Measurements from ENCODE around the gene SNTA1.

The SNTA1 gene

GRCh38 chr20:33482581-33482980, 39.0 kb upstream of the SNTA1 start:
- Histone ChIP-seq H3K9ac (ENCODE audit: insufficient read length) (no peak overlapping the region), H3K36me3 (ENCODE audit: insufficient read depth, low read length) (no peaks in the 10 kb centered on the region), H3K27ac (no peak overlapping the region), H3K9me3 (ENCODE audit: low read depth, low read length) (no peaks in the 10 kb centered on the region), H3K4me3 (no peak overlapping the region)
- TF ChIP-seq POLR2AphosphoS5 (IDR thresholded peaks at IDR 0.05; ENCODE audit: borderline replicate concordance, low read depth, low read length) (no peak), EZH2 (IDR thresholded peaks at IDR 0.05) (no peak), FOXP2 (optimal IDR thresholded peaks at IDR 0.05; ENCODE audit: control extremely low read depth, extremely low read length, insufficient read depth) (no peak)
- no peak for DNase-seq (ENCODE audit: low read depth, low spot score)

GRCh38 chr20:33481431-33481941, 37.9 kb upstream of the SNTA1 start:
- H3K4me3 ChIP-seq: no peak overlapping the region
- no peak overlapping the region for H3K9ac ChIP-seq (ENCODE audit: insufficient read length)
- H3K9me3 ChIP-seq (ENCODE audit: low read depth, low read length): no peaks in the 10 kb centered on the region
- no peak for DNase-seq (ENCODE audit: low read depth, low spot score)
- no peak for TF ChIP-seq POLR2AphosphoS5 (IDR thresholded peaks at IDR 0.05; ENCODE audit: borderline replicate concordance, low read depth, low read length)
- TF ChIP-seq FOXP2 (optimal IDR thresholded peaks at IDR 0.05; ENCODE audit: control extremely low read depth, extremely low read length, insufficient read depth): no peak
- TF ChIP-seq EZH2 (IDR thresholded peaks at IDR 0.05): no peak
- no peaks in the 10 kb centered on the region for H3K36me3 ChIP-seq (ENCODE audit: insufficient read depth, low read length)
- H3K27ac ChIP-seq: no peak overlapping the region

GRCh38 chr20:33480048-33480447, 36.5 kb upstream of the SNTA1 start:
- no peaks in the 10 kb centered on the region for H3K9me3 ChIP-seq (ENCODE audit: low read depth, low read length)
- H3K27ac ChIP-seq: no peak overlapping the region
- no peak overlapping the region for H3K4me3 ChIP-seq
- TF ChIP-seq POLR2AphosphoS5 (IDR thresholded peaks at IDR 0.05; ENCODE audit: borderline replicate concordance, low read depth, low read length) (no peak), EZH2 (IDR thresholded peaks at IDR 0.05) (no peak), FOXP2 (optimal IDR thresholded peaks at IDR 0.05; ENCODE audit: control extremely low read depth, extremely low read length, insufficient read depth) (no peak)
- H3K9ac ChIP-seq (ENCODE audit: insufficient read length): no peak overlapping the region
- DNase-seq (ENCODE audit: low read depth, low spot score): no peak
- no peaks in the 10 kb centered on the region for H3K36me3 ChIP-seq (ENCODE audit: insufficient read depth, low read length)

- H3K9ac ChIP-seq (ENCODE audit: insufficient read length): no peak overlapping the region
- no peak for DNase-seq (ENCODE audit: low read depth, low spot score)
Measured at GRCh38 chr20:33477386-33478234, 34.0 kb upstream of the SNTA1 start.

GRCh38 chr20:33475381-33476152, 32.0 kb upstream of the SNTA1 start:
- TF ChIP-seq POLR2AphosphoS5 (IDR thresholded peaks at IDR 0.05; ENCODE audit: borderline replicate concordance, low read depth, low read length): no peak
- no peak for TF ChIP-seq FOXP2 (optimal IDR thresholded peaks at IDR 0.05; ENCODE audit: control extremely low read depth, extremely low read length, insufficient read depth)
- TF ChIP-seq EZH2 (IDR thresholded peaks at IDR 0.05): no peak
- no peak for DNase-seq (ENCODE audit: low read depth, low spot score)

More at GRCh38 chr20:33477386-33478234, 34.0 kb upstream of the SNTA1 start:
- Histone ChIP-seq H3K9me3 (ENCODE audit: low read depth, low read length) (no peaks in the 10 kb centered on the region), H3K4me3 (no peak overlapping the region), H3K36me3 (ENCODE audit: insufficient read depth, low read length) (no peaks in the 10 kb centered on the region), H3K27ac (no peak overlapping the region)
- no peak for TF ChIP-seq EZH2 (IDR thresholded peaks at IDR 0.05)
- no peak for TF ChIP-seq FOXP2 (optimal IDR thresholded peaks at IDR 0.05; ENCODE audit: control extremely low read depth, extremely low read length, insufficient read depth)
- TF ChIP-seq POLR2AphosphoS5 (IDR thresholded peaks at IDR 0.05; ENCODE audit: borderline replicate concordance, low read depth, low read length): no peak

GRCh38 chr20:33474963-33475362, 31.4 kb upstream of the SNTA1 start:
- TF ChIP-seq POLR2AphosphoS5 (IDR thresholded peaks at IDR 0.05; ENCODE audit: borderline replicate concordance, low read depth, low read length) (no peak), EZH2 (IDR thresholded peaks at IDR 0.05) (no peak), FOXP2 (optimal IDR thresholded peaks at IDR 0.05; ENCODE audit: control extremely low read depth, extremely low read length, insufficient read depth) (no peak)
- no peak overlapping the region for H3K9ac ChIP-seq (ENCODE audit: insufficient read length)
- no peak for DNase-seq (ENCODE audit: low read depth, low spot score)

More at GRCh38 chr20:33475381-33476152, 32.0 kb upstream of the SNTA1 start:
- no peak overlapping the region for H3K27ac ChIP-seq
- H3K9me3 ChIP-seq (ENCODE audit: low read depth, low read length): no peaks in the 10 kb centered on the region
- H3K4me3 ChIP-seq: no peak overlapping the region
- no peak overlapping the region for H3K9ac ChIP-seq (ENCODE audit: insufficient read length)
- no peaks in the 10 kb centered on the region for H3K36me3 ChIP-seq (ENCODE audit: insufficient read depth, low read length)

GRCh38 chr20:33474097-33474873, 30.7 kb upstream of the SNTA1 start:
- no peaks in the 10 kb centered on the region for H3K9me3 ChIP-seq (ENCODE audit: low read depth, low read length)
- no peak overlapping the region for H3K9ac ChIP-seq (ENCODE audit: insufficient read length)
- H3K4me3 ChIP-seq: no peak overlapping the region
- no peak overlapping the region for H3K27ac ChIP-seq
- no peaks in the 10 kb centered on the region for H3K36me3 ChIP-seq (ENCODE audit: insufficient read depth, low read length)
- DNase-seq (ENCODE audit: low read depth, low spot score): no peak
- no peak for TF ChIP-seq EZH2 (IDR thresholded peaks at IDR 0.05)

More at GRCh38 chr20:33474963-33475362, 31.4 kb upstream of the SNTA1 start:
- no peak overlapping the region for H3K27ac ChIP-seq
- no peaks in the 10 kb centered on the region for H3K36me3 ChIP-seq (ENCODE audit: insufficient read depth, low read length)
- H3K9me3 ChIP-seq (ENCODE audit: low read depth, low read length): no peaks in the 10 kb centered on the region
- no peak overlapping the region for H3K4me3 ChIP-seq
